Jurkat, Clone E6-1 (cell line): Measurements from ENCODE around the gene MSTN. TPM values are rescaled to one million over a fixed set of nuclear protein-coding genes. Genes with fewer than 3 reads are reported as not detected.

Experiments used
- DNase-seq: peaks from one replicate; pipeline ENCODE4 v3.0.0-alpha.2; 2011; ENCODE audit warnings: low read depth, low spot score
- H3K4me3 ChIP-seq: 2 replicates; pipeline ENCODE4 v1.5.1; 2011; ENCODE audit warnings: mild to moderate bottlenecking, low read length, control low read depth, moderate library complexity
- polyA plus RNA-seq: library from polyadenylated mRNA; unstranded; fragments of >200 nt; gene quantifications from one replicate; pipeline ENCODE4 v1.2.1, GENCODE V29; 2012; ENCODE audit warnings: missing spikeins; ENCODE audit not compliant: insufficient read length, insufficient read depth

Gene MSTN
- 0.71 TPM for polyA plus RNA-seq

GRCh38 chr2:190062601-190063000, at the start of gene MSTN:
Gene MSTN (minus strand): TSS chr2:190062729. CDS start chr2:190062596, 133 bp downstream.
- no peak for DNase-seq
- H3K4me3 ChIP-seq: no peak within 1 kb of the TSS

- DNase-seq: no peak
- no peak overlapping the region for H3K4me3 ChIP-seq
Observed at GRCh38 chr2:190111166-190111565, 48.6 kb upstream of the MSTN start.

- DNase-seq: no peak
- no peak overlapping the region for H3K4me3 ChIP-seq
Observed at GRCh38 chr2:190110699-190111098, 48.2 kb upstream of the MSTN start.

GRCh38 chr2:190110131-190110530, 47.6 kb upstream of the MSTN start:
- H3K4me3 ChIP-seq: no peak overlapping the region
- no peak for DNase-seq

- no peak for DNase-seq
Observed at GRCh38 chr2:190107409-190107808, 44.9 kb upstream of the MSTN start.

GRCh38 chr2:190106783-190107182, 44.3 kb upstream of the MSTN start:
- no peak for DNase-seq
- H3K4me3 ChIP-seq: no peak overlapping the region

More at GRCh38 chr2:190107409-190107808, 44.9 kb upstream of the MSTN start:
- no peak overlapping the region for H3K4me3 ChIP-seq

- no peak for DNase-seq
Observed at GRCh38 chr2:190105554-190105953, 43.0 kb upstream of the MSTN start.

GRCh38 chr2:190103144-190103543, 40.6 kb upstream of the MSTN start:
- no peak overlapping the region for H3K4me3 ChIP-seq
- no peak for DNase-seq

More at GRCh38 chr2:190105554-190105953, 43.0 kb upstream of the MSTN start:
- H3K4me3 ChIP-seq: no peak overlapping the region

GRCh38 chr2:190099890-190100697, 37.6 kb upstream of the MSTN start:
- H3K4me3 ChIP-seq: no peak overlapping the region
- DNase-seq: no peak

- no peak overlapping the region for H3K4me3 ChIP-seq
- no peak for DNase-seq
Observed at GRCh38 chr2:190098851-190099250, 36.3 kb upstream of the MSTN start.

- no peak overlapping the region for H3K4me3 ChIP-seq
- DNase-seq: no peak
Observed at GRCh38 chr2:190097115-190097514, 34.6 kb upstream of the MSTN start.

GRCh38 chr2:190094316-190094871, 31.9 kb upstream of the MSTN start:
- no peak for DNase-seq
- H3K4me3 ChIP-seq: no peak overlapping the region

GRCh38 chr2:190093793-190094192, 31.3 kb upstream of the MSTN start:
- no peak for DNase-seq
- H3K4me3 ChIP-seq: no peak overlapping the region

GRCh38 chr2:190090148-190090547, 27.6 kb upstream of the MSTN start:
- H3K4me3 ChIP-seq: no peak overlapping the region
- no peak for DNase-seq

GRCh38 chr2:190088917-190089316, 26.4 kb upstream of the MSTN start:
- DNase-seq: peak; percentile 64
- H3K4me3 ChIP-seq: no peak overlapping the region

GRCh38 chr2:190084704-190085103, 22.2 kb upstream of the MSTN start:
- DNase-seq: no peak
- no peak overlapping the region for H3K4me3 ChIP-seq

- no peak for DNase-seq
- no peak overlapping the region for H3K4me3 ChIP-seq
Observed at GRCh38 chr2:190082118-190082517, 19.6 kb upstream of the MSTN start.

GRCh38 chr2:190080527-190081049, 18.1 kb upstream of the MSTN start:
- no peak overlapping the region for H3K4me3 ChIP-seq
- no peak for DNase-seq

- no peak overlapping the region for H3K4me3 ChIP-seq
Observed at GRCh38 chr2:190079160-190079559, 16.6 kb upstream of the MSTN start.

GRCh38 chr2:190075623-190076022, 13.1 kb upstream of the MSTN start:
- H3K4me3 ChIP-seq: no peak overlapping the region
- DNase-seq: no peak

More at GRCh38 chr2:190079160-190079559, 16.6 kb upstream of the MSTN start:
- DNase-seq: no peak
